Cardiac muscle cell (in vitro differentiated cells and primary cell): ENCODE measurements around the gene COL10A1. TPM values are rescaled to one million over a fixed set of nuclear protein-coding genes. Genes with fewer than 3 reads are reported as not detected.

Source experiments
- DNase-seq, 2 donors: peaks; one replicate each; pipeline versions ENCODE4 v3.0.0 to v3.0.0-alpha.2; 2010 to 2017; ENCODE audit warnings: low read depth in 1 of 2, low spot score in 1 of 2
- H3K27ac ChIP-seq: fragments of 200-600 bp; sonication (generic); 2 replicates; pipeline ENCODE4 v1.5.1; 2016
- H3K27me3 ChIP-seq: fragments of 200-600 bp; sonication (generic); 2 replicates; pipeline ENCODE4 v1.6.0; 2016; ENCODE audit warnings: control low read depth
- H3K36me3 ChIP-seq: fragments of 200-600 bp; sonication (generic); 2 replicates; pipeline ENCODE4 v1.5.1; 2016; ENCODE audit warnings: control low read depth
- H3K4me1 ChIP-seq: fragments of 200-600 bp; sonication (generic); 2 replicates; pipeline ENCODE4 v1.8.1; 2017; ENCODE audit warnings: low read depth, mild to moderate bottlenecking, mixed run types
- H3K4me3 ChIP-seq: fragments of 200-600 bp; sonication (generic); 2 replicates; pipeline ENCODE4 v1.5.1; 2016; ENCODE audit warnings: mild to moderate bottlenecking
- H3K9me3 ChIP-seq: fragments of 200-600 bp; sonication (generic); 2 replicates; pipeline ENCODE4 v1.5.1; 2017; ENCODE audit warnings: low read depth, mild to moderate bottlenecking, control low read depth
- CTCF ChIP-seq: IDR thresholded peaks from 2 replicates; pipeline ENCODE4 v1.5.1; 2012; ENCODE audit warnings: low read depth, mild to moderate bottlenecking, low read length
- polyA plus RNA-seq: library from polyadenylated mRNA; unstranded; fragments of >200 nt; fragmentation: Nextera tagmentation; extraction: Ambion mirVana; gene quantifications from 2 replicates; pipeline ENCODE4 v1.2.1, GENCODE V29; 2016
- total RNA-seq: library from RNA; depleted of rRNA; stranded (reverse); fragments of >200 nt; gene quantifications from 2 replicates; pipeline ENCODE4 v1.2.3, GENCODE V29; 2016

The COL10A1 gene
- total RNA-seq (0.21 TPM in 1 of 2 replicates, not detected in the other), polyA plus RNA-seq (0.13 and 0.50 TPM in 2 replicates)

DNA sequence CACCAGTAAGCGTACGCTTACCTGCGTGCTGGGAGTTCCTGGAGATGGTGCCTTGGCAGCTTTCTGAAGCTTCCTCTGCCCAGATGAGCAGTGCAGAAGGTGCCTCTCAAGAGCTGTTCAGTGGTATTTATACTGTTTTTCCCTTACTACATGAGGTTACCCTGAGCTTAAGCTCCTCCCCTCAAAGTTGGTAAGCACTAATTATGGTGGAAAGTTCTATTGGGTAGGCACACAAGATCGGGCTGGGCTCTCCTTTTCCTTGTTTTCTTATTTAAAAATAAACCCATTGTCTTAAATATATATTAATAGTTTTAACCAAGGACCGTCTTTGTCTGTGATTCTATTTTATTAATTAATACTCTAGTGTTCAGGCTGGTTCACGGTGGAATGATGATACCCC lies at the start of gene COL10A1:
Gene COL10A1, minus strand, starts transcription at position 101 of the 400 bp plus-strand sequence. CDS start 640 bp downstream, outside the sequence.
- no peaks in the 10 kb centered on the region for H3K36me3 ChIP-seq
- no peak within 1 kb of the TSS for H3K27ac ChIP-seq
- no peak within 1 kb of the TSS for H3K4me3 ChIP-seq
- peaks cover 7% of the 10 kb centered on the region for H3K4me1 ChIP-seq
- no peak for DNase-seq
- no peaks in the 10 kb centered on the region for H3K9me3 ChIP-seq
- no peaks in the 10 kb centered on the region for H3K27me3 ChIP-seq
- no peak for TF ChIP-seq CTCF

GRCh38 chr6:116175344-116175743 lies 49.4 kb upstream of the COL10A1 start:
- Histone ChIP-seq H3K27ac (no peak overlapping the region), H3K4me3 (no peak overlapping the region), H3K4me1 (no peaks in the 10 kb centered on the region), H3K9me3 (no peaks in the 10 kb centered on the region), H3K36me3 (no peaks in the 10 kb centered on the region), H3K27me3 (no peaks in the 10 kb centered on the region)
- no peak for DNase-seq
- no peak for TF ChIP-seq CTCF

GRCh38 chr6:116173928-116174327 lies 48.0 kb upstream of the COL10A1 start:
- TF ChIP-seq CTCF: no peak
- no peak for DNase-seq
- H3K27ac ChIP-seq: no peak overlapping the region
- H3K4me3 ChIP-seq: no peak overlapping the region
- H3K36me3 ChIP-seq: no peaks in the 10 kb centered on the region
- H3K9me3 ChIP-seq: no peaks in the 10 kb centered on the region
- H3K27me3 ChIP-seq: no peaks in the 10 kb centered on the region
- H3K4me1 ChIP-seq: no peaks in the 10 kb centered on the region

DNA sequence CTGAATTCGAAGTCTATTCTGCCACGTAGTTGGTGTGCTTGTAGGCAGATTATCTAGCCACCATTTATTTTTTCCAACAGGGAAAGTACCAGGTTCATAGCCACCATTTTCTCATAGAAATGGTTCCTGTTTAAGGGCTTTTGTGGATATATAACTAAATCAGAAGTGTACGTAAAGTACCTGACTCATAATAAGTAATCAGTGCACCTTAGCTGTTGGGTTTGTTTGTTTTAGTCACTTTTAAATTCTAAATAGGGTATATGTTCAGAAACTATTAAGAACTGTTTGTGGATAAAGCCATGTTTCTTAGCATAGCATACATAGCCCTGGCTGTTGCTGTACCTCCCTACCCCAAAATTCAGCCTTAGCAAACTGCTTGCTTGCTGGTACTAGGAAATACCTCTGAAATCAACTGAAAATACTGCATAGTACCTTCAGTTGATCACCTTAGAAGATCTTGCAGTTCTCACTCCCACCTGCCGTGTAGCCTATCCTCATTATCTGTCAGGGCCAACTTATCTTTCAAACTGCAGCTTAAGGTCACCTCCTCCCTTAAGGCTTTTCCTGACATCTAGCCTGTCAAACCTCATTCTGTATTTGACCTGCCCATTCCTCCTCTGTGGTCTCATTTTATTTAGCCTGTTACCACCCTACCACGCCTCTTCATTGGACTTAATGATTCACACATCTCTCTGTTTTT lies 44.6 kb upstream of the COL10A1 start:
- no peak overlapping the region for H3K27ac ChIP-seq
- TF ChIP-seq CTCF: no peak
- no peaks in the 10 kb centered on the region for H3K36me3 ChIP-seq
- H3K4me1 ChIP-seq: no peaks in the 10 kb centered on the region
- H3K27me3 ChIP-seq: no peaks in the 10 kb centered on the region
- DNase-seq: no peak
- H3K4me3 ChIP-seq: no peak overlapping the region
- H3K9me3 ChIP-seq: no peaks in the 10 kb centered on the region

- no peak for TF ChIP-seq CTCF
- H3K36me3 ChIP-seq: no peaks in the 10 kb centered on the region
- no peak for DNase-seq
- no peaks in the 10 kb centered on the region for H3K4me1 ChIP-seq
- H3K9me3 ChIP-seq: no peaks in the 10 kb centered on the region
- H3K27ac ChIP-seq: no peak overlapping the region
- no peak overlapping the region for H3K4me3 ChIP-seq
- no peaks in the 10 kb centered on the region for H3K27me3 ChIP-seq
These were observed 43.9 kb upstream of the COL10A1 start for GRCh38 chr6:116169880-116170279.
